ENCODE measurements around the gene TIAM1.

TIAM1 gene

GRCh38 chr21:31204801-31205200 is 139.3 kb downstream of the TIAM1 start:
- DNase-seq (ENCODE audit: low read depth), result no peak
- no peak for TF ChIP-seq MYC (IDR thresholded peaks at IDR 0.05; ENCODE audit: low read depth, low read length)
- TF ChIP-seq MAX (IDR thresholded peaks at IDR 0.05; ENCODE audit: low read depth, low read length), result no peak

GRCh38 chr21:31203431-31204054 is 140.5 kb downstream of the TIAM1 start:
- no peak overlapping the region for H3K4me3 ChIP-seq (ENCODE audit: low read depth, low read length)
- TF ChIP-seq, protein P1, sequence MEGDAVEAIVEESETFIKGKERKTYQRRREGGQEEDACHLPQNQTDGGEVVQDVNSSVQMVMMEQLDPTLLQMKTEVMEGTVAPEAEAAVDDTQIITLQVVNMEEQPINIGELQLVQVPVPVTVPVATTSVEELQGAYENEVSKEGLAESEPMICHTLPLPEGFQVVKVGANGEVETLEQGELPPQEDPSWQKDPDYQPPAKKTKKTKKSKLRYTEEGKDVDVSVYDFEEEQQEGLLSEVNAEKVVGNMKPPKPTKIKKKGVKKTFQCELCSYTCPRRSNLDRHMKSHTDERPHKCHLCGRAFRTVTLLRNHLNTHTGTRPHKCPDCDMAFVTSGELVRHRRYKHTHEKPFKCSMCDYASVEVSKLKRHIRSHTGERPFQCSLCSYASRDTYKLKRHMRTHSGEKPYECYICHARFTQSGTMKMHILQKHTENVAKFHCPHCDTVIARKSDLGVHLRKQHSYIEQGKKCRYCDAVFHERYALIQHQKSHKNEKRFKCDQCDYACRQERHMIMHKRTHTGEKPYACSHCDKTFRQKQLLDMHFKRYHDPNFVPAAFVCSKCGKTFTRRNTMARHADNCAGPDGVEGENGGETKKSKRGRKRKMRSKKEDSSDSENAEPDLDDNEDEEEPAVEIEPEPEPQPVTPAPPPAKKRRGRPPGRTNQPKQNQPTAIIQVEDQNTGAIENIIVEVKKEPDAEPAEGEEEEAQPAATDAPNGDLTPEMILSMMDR (IDR thresholded peaks at IDR 0.05; ENCODE audit: low read depth, low read length), result no peak
- TF ChIP-seq POLR2A (IDR thresholded peaks at IDR 0.05; ENCODE audit: extremely low read depth, insufficient read length), result no peak
- no peak for TF ChIP-seq MYC (IDR thresholded peaks at IDR 0.05; ENCODE audit: low read depth, low read length)
- no peak for TF ChIP-seq MAX (IDR thresholded peaks at IDR 0.05; ENCODE audit: low read depth, low read length)
- no peak for DNase-seq (ENCODE audit: low read depth)

More at GRCh38 chr21:31204801-31205200, 139.3 kb downstream of the TIAM1 start:
- no peak overlapping the region for H3K4me3 ChIP-seq (ENCODE audit: low read depth, low read length)

DNA sequence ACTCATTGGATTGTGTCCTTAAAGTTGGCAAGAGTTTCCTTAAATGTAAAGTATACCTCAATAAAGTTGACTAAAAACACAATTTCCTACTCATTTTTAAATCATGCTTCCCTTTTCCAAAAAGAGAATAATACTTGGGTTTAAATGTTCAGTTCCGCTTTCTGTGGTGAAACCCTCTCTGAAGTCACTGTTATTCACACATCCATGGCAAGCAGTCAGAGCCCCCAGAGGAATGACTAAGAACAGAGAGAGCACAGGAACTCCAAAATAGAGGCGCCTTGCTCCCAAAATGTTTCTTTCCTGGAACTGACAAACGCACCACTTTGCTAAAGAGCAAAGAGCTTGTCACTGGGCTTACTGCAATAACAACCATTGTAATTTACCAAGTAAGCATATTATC is 142.5 kb downstream of the TIAM1 start:
- peak overlapping the region; percentile 12 for H3K4me3 ChIP-seq (ENCODE audit: low read depth, low read length)
- TF ChIP-seq, protein P1 (IDR thresholded peaks at IDR 0.05; ENCODE audit: low read depth, low read length), result no peak
- no peak for TF ChIP-seq MYC (IDR thresholded peaks at IDR 0.05; ENCODE audit: low read depth, low read length)
- TF ChIP-seq MAX (IDR thresholded peaks at IDR 0.05; ENCODE audit: low read depth, low read length), result no peak
- TF ChIP-seq POLR2A (IDR thresholded peaks at IDR 0.05; ENCODE audit: extremely low read depth, insufficient read length), result no peak
- DNase-seq (ENCODE audit: low read depth), result peak; percentile 86

DNA sequence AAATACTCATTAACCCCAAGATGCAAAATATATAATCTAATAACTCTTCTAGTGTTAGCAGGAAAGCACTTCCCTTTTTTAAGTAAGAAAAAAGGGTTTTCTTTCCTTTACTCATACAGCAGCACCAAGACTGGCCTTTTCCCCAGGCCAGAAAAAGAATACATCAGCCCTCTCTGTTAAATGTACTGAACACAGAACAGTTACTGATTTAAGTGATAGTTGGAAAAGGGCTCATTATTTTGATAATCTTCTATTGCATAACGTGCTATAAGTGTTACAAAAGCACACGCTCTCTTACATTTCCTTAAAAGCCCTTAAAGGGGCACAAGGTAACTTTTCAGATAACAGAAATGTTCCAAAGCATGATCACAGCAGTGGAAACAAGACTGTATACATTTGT is 142.9 kb downstream of the TIAM1 start:
- TF ChIP-seq MAX (IDR thresholded peaks at IDR 0.05; ENCODE audit: low read depth, low read length), result no peak
- TF ChIP-seq MYC (IDR thresholded peaks at IDR 0.05; ENCODE audit: low read depth, low read length), result no peak
- no peak for TF ChIP-seq POLR2A (IDR thresholded peaks at IDR 0.05; ENCODE audit: extremely low read depth, insufficient read length)
- TF ChIP-seq, protein P1 (IDR thresholded peaks at IDR 0.05; ENCODE audit: low read depth, low read length), result no peak
- H3K4me3 ChIP-seq (ENCODE audit: low read depth, low read length), result peak overlapping the region; percentile 12
- no peak for DNase-seq (ENCODE audit: low read depth)

DNA sequence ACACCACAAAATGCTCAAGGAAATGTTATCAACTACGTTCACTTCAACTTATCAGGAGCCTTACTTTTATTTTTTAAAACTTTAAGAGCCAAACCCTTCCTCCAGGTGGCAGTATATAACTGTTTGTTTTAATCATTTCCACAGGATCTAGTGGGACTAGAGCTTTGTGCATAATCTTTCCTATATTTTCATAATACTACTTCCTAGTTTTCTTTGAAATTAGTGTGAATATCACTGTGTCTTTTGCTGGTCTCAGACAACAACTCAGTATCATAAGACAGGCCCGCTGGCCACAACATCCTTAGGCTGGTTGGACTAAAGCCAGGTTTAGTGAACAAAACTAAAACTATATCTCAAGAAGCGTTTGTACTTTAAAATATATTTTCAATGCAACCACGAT is 145.5 kb downstream of the TIAM1 start:
- TF ChIP-seq, protein P1 (IDR thresholded peaks at IDR 0.05; ENCODE audit: low read depth, low read length), result peak; percentile 27
- TF ChIP-seq MYC (IDR thresholded peaks at IDR 0.05; ENCODE audit: low read depth, low read length) (no peak), POLR2A (IDR thresholded peaks at IDR 0.05; ENCODE audit: extremely low read depth, insufficient read length) (no peak)
- DNase-seq (ENCODE audit: low read depth), result peak; percentile 61
- no peak overlapping the region for H3K4me3 ChIP-seq (ENCODE audit: low read depth, low read length)

DNA sequence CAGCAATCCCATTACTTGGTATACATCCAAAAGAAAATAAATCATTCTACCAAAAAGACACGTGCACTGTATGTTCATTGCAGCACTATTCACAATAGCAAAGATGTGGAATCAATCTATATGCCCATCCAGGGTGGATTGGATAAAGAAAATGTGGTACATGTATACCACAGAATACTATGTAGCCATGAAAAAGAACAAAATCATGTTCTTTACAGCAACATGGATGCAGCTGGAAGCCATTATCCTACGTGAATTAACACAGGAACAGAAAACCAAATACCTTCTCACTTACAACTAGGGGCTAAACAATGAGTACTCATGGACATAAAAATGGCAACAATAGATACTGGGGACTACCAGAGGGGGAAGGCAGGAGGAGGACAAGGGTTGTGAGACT is 147.3 kb downstream of the TIAM1 start:
- DNase-seq (ENCODE audit: low read depth), result no peak
- H3K4me3 ChIP-seq (ENCODE audit: low read depth, low read length), result no peak overlapping the region
- TF ChIP-seq, protein P1 (IDR thresholded peaks at IDR 0.05; ENCODE audit: low read depth, low read length), result no peak
- TF ChIP-seq POLR2A (IDR thresholded peaks at IDR 0.05; ENCODE audit: extremely low read depth, insufficient read length), result no peak
- no peak for TF ChIP-seq MAX (IDR thresholded peaks at IDR 0.05; ENCODE audit: low read depth, low read length)
- TF ChIP-seq MYC (IDR thresholded peaks at IDR 0.05; ENCODE audit: low read depth, low read length), result no peak
